Esophagus muscularis mucosa (tissue), 4 donors: ENCODE data around the gene MRPL28.

ENCODE experiments used
- CTCF ChIP-seq, 3 experiments: fragments of 200-600 bp in 2 of 3; fragments of 450-650 bp in 1 of 3; sonication (generic) in 2 of 3; IDR thresholded peaks; one replicate each; pipeline ENCODE4 v1.5.1; 2017 to 2019; ENCODE audit warnings: antibody characterized with exemption in 3 of 3, mild to moderate bottlenecking in 2 of 3, moderate library complexity in 1 of 3
- EP300 ChIP-seq: sonication (generic); formaldehyde crosslinking; IDR thresholded peaks from one replicate; pipeline ENCODE4 v1.6.1; 2017; ENCODE audit warnings: antibody characterized with exemption
- POLR2A ChIP-seq: fragments of 450-650 bp; IDR thresholded peaks from one replicate; pipeline ENCODE4 v1.6.1; 2017; ENCODE audit warnings: antibody characterized with exemption, moderate library complexity, mild to moderate bottlenecking, low read depth
- POLR2AphosphoS5 ChIP-seq, 2 donors: sonication (generic); formaldehyde crosslinking; IDR thresholded peaks; one replicate each; pipeline ENCODE4 v1.6.1; 2017; ENCODE audit warnings: antibody characterized with exemption in 2 of 2

- TF ChIP-seq CTCF (IDR thresholded peaks at IDR 0.05) (no peak), EP300 (no peak), POLR2A (no peak), POLR2AphosphoS5 (IDR thresholded peaks at IDR 0.05) (no peak)
Measured at GRCh38 chr16:379183-379960, 9.0 kb upstream of the MRPL28 start.
